HG03103 (cell line): ENCODE data around the gene TPRG1.

Experiments
- ATAC-seq: cut with Tn5 transposase; IDR thresholded peaks from one replicate; pipeline ENCODE4 v1.9.1; 2021; ENCODE audit warnings: low read depth; ENCODE audit not compliant: unreplicated experiment

The TPRG1 gene

DNA sequence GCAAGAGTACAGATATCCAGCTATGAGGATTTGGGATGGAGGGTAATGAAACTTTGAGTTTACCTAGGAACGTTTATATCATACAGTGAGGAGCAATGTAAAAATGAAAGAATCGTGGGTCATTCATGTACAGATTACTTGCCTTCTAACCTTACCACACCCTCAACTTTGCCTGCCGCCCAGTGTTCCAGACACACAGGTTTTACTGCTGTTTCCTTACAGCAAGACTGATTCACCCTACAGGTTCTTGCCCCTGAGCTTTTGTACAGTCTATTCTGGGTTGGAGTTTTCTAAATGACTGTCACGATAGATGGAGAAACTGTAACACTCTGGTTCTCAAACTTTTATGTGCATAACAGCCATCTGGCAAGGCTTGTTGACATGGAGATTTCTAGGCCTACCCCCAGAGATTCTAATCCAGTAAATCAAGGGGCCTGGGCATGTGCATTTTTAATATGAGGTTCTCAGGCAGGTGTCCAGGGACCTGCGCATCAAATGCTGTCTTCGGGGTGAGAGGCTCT is 6.6 kb upstream of the TPRG1 start:
- ATAC-seq: no peak

- no peak for ATAC-seq
These were observed 5.5 kb upstream of the TPRG1 start for GRCh38 chr3:189166321-189166720.

DNA sequence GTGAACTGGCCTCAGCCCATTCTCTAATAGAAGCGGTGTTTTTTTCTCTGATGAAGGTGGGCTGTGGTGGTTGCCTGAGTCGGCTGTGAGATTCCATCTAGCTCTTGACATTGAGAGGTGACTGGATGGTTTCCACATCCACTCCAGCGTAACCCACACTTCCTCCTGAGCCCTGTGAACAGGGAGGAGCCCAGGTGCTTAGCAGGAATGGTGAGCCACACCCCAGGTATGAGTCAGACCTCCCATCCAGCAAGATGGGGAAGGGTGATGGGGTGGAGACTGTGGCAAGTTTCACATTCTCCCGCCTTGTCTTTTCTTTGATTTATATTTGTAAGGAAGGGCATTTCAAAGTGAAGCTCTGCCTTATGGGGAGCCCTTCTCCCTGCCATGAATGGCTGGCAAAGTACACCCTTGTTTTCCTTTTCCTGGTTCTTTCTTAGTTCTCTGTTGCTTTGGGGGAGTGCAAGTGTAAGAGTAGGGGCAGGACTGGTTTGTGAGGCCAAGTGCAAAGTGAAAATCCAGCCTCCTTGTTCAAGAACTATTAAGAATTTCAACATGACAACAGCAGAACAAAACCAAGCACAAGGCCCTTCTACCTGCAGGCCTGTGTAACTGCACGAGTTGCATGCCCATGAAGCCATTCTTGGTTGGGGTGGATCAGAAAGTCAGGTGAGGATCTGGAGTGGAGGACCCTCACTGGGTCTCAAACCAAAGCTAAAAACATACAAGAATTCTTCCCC is 4.6 kb upstream of the TPRG1 start:
- no peak for ATAC-seq

- ATAC-seq: no peak
These were observed 3.1 kb upstream of the TPRG1 start for GRCh38 chr3:189168711-189169110.

- no peak for ATAC-seq
These were observed 2.0 kb upstream of the TPRG1 start for GRCh38 chr3:189169728-189170127.

- ATAC-seq: no peak
These were observed 1.2 kb upstream of the TPRG1 start for GRCh38 chr3:189170559-189170958.

GRCh38 chr3:189172668-189173419 is 1.1 kb downstream of the TPRG1 start:
- no peak for ATAC-seq

DNA sequence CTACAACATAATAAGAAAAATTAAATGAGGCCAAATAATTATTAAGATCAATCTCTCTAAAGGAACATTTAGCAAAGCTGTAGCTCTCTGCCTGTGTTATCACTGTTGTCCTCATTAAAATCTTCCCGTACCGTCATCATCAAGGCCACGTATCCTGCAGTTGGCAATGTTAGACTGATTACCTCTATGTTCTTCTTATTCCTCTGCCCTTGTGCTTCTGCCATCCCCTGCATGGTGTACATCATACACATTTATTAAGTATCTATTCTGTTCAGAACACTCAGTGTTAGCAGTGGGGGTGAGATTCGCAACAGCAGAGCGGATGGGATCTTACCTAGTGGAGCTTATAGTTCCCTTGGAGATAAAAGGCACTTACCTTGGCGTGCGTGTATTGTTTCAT is 12.8 kb downstream of the TPRG1 start:
- ATAC-seq: no peak

- no peak for ATAC-seq
These were observed 14.3 kb downstream of the TPRG1 start for GRCh38 chr3:189186101-189186500.

DNA sequence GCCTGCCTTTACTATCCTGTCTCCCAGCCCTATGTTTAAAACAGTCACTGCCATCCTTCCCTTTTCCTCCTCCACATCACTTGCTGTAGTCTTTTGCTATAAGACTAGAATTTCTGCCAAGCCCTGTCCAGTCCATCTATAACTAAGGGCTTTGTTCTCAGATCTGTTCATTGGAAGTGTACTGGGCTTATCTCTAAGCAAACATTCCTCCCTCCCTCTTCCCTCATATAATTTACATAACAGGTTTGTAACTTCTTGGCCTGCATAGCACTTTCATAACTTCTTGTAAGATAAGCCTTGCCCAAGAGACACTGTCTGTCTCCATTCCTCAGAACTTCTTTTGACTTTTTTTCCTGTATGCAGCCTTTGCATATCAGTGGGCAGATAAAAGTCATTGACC is 16.7 kb downstream of the TPRG1 start:
- no peak for ATAC-seq

DNA sequence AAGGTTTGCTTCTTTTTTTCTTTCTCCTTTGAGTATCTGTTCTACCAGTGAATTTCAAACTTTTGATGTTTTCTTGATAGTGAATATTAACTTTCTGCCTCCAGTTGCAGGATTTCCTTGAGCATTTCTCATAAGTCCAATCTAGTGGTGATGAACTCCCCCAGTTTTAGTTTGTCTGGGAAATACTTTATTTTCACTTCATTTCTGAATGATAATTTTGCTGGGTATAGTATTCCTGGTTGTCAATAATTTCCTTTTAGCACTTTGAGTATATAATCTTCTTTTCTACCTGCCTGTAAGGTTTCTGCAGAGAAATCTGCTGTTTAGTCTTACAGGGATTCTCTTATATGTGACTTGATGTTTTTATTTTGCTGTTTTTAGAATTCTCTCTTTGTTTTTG is 21.0 kb downstream of the TPRG1 start:
- no peak for ATAC-seq

DNA sequence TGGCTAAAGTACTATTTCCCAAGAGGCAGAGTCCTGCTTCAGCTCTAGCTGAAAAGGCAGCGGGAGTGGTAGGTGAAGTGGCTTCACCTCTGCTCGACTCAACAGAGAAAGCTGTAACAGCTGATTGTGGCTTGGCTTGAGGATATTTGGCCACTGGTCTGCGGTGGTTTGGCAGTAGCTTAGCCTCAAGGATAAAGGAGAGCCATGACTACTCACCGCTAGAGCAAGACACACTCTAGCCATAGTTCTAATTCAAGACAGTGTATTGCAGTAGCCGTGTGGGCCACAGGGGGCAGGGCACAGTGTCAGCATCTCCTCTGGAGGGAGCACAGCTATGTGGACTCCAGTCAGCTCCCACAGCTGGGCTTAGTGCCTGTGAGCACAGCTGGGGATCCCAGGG is 23.5 kb downstream of the TPRG1 start:
- ATAC-seq: no peak

- no peak for ATAC-seq
These were observed 30.3 kb downstream of the TPRG1 start for GRCh38 chr3:189202106-189202505.

DNA sequence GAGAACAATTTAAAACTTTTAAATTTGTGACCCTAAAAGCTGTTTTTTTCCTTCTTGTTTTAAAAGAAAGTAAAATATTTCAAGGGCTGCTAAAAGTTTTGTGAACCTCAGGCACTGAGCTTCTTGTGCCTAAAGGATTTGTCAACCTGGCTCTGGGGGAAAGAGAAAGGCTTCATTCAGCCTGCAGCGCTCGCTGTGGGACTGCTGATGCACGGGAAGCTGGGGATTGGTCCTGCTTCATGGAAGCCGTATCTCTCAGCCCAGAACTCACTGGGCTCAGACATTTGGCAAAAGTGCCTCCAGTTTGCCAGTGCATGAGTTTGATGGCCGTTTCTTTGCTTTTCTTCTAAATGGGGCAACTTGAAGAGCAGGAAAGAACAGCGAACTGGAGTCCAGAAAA is 30.8 kb downstream of the TPRG1 start:
- ATAC-seq: no peak

- ATAC-seq: no peak
These were observed 32.5 kb downstream of the TPRG1 start for GRCh38 chr3:189204167-189204866.

GRCh38 chr3:189204937-189205336 is 33.2 kb downstream of the TPRG1 start:
- ATAC-seq: no peak

GRCh38 chr3:189210251-189210770 is 38.5 kb downstream of the TPRG1 start:
- ATAC-seq: no peak

DNA sequence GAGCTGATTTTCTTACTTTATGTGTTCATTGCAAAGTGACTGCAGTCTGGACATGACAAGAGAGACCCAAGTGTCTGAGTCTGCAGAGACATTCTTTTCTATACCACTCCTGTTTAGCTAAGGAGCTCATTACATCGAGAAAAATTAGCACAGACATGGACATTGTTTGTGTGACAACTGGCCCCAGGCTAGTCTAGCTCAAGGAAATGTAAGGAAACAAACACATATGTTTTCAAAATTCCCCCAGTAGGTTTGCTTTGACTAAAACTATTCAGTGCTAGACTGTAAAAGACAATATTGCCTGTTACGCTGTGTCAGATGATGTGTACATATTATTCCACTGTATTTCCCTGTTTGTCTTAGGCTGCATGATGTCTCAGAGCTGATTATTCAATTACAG is 40.9 kb downstream of the TPRG1 start:
- no peak for ATAC-seq

DNA sequence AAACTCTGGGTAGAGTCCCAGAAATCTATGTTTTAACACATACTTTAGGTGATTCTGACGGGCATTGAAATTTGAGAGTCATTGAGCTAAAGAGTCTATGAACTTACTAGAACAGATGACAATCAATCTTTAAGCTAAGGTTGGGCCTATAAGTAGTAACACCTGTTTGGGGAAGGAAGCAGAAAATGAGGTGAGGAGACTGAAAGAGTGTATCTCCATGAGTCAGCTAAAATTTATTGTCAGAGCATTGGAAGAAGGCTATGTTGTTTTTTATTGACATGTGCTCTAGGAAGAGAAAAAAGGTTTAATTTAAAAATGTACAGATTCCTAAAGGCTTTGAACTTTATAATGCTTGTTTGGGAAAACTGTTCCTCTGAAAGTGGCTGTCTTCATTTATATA is 42.9 kb downstream of the TPRG1 start:
- ATAC-seq: no peak

DNA sequence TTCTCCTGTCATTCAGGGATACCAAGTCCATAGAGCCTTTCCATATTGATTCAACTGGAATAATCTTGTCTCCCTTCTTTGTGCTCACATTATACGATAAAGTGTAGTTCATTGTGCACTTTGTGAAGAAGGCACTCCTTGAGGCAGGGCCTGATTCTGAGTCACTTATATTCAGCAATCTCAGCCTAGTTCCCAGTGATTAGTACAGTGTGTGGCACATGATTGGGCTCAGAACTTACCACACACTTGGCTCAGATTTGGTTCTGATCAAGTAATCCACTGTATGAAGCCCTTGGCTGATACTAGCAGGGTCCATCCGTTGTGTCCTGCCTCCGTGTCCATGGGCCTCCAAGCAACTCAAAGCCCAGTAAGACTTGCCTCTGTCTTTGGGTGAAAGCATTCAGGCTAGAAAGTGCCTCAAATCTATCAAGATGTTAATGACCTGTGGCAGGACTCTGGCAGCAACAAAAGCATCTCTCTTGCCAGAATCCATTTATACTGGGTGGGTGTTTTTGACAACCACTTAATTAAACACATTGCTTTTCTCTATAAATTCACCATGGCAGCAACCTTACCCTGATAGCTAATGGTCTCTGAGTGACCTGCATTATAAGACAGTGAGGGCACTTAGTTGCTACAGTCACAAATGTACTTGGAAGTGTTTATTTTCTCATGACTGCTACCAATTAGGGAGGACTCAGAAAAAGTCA is 51.3 kb downstream of the TPRG1 start:
- ATAC-seq: no peak

DNA sequence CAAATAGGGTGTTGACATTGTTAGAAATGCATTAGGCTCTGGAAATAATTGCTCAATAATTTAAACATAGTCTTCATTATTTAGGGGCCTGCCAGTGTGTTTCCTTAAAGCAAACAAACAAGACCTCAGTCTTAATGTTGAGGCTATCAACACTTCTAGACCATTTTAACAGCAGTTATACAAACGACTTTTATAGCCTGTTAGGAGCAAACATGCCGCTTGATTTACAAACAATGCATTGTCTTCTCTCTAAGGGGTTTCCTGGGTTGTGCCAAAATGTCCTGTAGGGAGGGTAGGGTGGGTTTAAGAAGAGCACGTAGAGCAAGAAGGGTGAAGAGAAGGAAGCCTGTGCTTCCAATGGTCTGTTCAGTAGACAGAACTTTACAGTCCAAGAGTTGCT is 53.7 kb downstream of the TPRG1 start:
- no peak for ATAC-seq
